ENCODE measurements around the gene KCNH2.
A peak's percentile ranks its signal among the peaks of the same experiment; 100 is the strongest.
"Not testable (repeated sequence)": the region's sequence is repeated elsewhere in the genome, so short reads cannot be mapped to it uniquely, and the experiment has no call there.

The KCNH2 gene, protein sequence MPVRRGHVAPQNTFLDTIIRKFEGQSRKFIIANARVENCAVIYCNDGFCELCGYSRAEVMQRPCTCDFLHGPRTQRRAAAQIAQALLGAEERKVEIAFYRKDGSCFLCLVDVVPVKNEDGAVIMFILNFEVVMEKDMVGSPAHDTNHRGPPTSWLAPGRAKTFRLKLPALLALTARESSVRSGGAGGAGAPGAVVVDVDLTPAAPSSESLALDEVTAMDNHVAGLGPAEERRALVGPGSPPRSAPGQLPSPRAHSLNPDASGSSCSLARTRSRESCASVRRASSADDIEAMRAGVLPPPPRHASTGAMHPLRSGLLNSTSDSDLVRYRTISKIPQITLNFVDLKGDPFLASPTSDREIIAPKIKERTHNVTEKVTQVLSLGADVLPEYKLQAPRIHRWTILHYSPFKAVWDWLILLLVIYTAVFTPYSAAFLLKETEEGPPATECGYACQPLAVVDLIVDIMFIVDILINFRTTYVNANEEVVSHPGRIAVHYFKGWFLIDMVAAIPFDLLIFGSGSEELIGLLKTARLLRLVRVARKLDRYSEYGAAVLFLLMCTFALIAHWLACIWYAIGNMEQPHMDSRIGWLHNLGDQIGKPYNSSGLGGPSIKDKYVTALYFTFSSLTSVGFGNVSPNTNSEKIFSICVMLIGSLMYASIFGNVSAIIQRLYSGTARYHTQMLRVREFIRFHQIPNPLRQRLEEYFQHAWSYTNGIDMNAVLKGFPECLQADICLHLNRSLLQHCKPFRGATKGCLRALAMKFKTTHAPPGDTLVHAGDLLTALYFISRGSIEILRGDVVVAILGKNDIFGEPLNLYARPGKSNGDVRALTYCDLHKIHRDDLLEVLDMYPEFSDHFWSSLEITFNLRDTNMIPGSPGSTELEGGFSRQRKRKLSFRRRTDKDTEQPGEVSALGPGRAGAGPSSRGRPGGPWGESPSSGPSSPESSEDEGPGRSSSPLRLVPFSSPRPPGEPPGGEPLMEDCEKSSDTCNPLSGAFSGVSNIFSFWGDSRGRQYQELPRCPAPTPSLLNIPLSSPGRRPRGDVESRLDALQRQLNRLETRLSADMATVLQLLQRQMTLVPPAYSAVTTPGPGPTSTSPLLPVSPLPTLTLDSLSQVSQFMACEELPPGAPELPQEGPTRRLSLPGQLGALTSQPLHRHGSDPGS
- 0 to 3.5 (median 0) reads per million in 17 experiments for total RNA-seq

DNA sequence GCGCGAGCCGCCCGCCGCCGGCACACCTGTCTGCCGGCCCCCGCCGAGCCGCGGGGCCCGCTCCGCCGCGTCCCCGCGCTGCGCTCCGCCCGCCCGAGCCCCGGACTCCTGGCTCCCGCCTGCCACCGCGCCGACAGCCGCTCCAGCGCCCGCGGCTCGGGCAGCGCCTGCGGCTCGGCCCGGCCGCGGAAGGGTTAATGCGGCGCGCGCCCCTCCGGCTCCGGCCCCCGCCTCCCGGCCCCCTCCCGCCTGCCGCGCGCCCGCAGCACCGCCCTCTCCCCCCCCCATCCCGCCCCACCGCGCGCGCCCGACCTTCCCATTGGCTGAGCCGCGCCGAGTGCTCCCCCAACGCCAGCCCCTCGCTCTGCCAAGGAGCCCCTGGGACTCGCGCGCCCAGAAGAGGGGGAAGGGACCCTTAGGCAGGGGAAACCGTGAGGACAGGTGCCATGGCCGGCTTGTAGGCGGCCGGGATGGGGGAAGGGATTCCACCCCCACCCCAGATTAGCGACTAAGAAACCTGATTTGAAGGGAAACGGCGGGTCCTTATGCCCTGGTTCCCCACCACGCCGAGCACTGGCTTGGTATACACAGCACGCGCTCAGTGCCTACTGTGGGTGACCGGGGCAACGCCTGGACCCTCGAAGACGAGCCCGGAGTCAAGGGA, at the start of gene KCNH2:
Gene KCNH2 (minus strand): TSS at position 196 of the 664 bp plus-strand sequence. CDS start 408 bp downstream, outside the sequence.
- DNase-seq: no peak

DNA sequence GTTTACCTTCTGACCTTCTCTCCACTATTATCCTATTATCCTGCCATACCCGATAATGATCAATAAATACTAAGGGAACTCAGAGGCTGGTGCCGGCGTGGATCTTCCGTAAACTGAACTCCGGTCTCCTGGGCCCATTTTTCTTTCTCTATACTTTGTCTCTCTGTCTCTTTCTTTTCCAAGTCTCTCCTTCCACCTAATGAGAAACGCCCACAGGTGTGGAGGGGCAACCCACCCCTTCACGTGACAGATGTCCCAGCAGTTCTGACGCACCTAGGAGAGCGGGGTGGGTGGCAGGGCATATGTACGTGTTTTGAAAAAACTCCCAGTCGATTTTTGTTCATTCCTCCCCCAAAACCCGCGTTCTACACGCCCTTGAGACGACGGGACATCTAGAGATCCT, 49.6 kb upstream of the KCNH2 start:
- not testable (repeated sequence) for DNase-seq

DNA sequence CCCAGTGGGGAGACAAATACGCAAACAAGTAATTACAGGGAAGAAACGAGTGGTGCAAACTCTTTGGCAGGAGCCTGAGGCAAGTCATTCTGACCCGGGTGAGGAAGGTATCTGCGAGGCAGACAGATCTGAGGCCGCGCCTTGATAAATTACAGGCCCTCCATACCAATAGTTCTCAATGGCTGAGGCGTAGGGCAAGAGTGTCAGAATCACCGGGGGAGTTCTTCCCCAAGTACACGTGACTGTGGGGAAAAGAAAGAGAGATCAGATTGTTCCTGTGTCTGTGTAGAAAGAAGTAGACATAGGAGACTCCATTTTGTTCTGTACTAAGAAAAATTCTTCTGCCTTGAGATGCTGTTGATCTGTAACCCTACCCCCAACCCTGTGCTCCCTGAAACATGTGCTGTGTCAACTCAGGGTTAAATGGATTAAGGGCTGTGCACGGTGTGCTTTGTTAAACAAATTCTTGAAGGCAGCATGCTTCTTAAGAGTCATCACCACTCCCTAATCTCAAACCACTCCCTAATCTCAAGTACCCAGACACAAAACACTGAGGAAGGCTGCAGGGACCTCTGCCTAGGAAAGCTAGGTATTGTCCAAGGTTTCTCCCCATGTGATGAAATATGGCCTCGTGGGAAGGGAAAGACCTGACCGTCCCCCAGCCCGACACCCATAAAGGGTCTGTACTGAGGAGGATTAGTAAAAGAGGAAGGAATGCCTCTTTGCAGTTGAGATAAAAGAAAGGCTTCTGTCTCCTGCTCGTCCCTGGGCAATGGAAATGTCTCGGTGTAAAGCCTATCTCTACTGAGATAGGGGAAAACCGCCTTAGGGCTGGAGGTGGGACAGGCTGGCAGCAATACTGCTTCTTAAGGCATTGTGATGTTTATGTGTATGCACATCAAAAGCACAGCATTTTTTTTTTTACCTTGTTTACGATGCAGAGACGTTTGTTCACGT, 48.9 kb upstream of the KCNH2 start:
- DNase-seq: not testable (repeated sequence)

DNA sequence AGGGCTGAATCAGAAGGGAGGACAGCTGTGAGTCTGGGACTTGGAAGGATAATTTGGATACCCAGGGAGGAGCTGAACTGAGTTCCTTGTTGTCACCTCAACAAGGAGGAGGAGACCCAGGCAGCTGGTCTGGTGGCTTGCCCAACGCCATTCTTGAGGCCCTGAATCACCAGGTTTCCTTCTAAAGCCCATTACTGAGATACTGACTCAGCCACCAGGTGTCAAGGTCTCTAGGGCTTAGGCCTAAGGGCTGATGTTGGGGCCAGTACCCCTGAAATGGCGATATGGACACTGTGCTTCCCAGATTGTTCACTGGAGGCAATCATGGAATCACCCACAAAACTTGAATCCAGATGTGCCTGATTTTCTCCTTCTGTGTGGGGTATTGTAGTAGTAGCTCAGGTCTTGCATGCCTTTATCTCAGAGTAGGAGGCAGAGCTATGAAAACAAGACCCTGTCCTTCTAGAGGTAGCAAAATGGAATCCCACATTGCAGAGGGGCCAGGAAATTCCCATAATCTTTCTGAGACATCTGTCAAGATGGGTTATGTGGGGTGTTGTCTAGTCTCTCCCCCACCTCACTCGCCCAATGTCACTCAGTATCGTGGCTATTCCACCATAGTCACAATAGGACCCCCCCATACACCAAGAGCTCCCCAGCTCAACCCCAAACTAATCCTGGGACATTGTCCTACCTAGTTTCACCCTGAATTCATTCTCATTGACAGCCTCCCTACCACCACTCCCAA, 48.0 kb upstream of the KCNH2 start:
- DNase-seq: no peak

DNA sequence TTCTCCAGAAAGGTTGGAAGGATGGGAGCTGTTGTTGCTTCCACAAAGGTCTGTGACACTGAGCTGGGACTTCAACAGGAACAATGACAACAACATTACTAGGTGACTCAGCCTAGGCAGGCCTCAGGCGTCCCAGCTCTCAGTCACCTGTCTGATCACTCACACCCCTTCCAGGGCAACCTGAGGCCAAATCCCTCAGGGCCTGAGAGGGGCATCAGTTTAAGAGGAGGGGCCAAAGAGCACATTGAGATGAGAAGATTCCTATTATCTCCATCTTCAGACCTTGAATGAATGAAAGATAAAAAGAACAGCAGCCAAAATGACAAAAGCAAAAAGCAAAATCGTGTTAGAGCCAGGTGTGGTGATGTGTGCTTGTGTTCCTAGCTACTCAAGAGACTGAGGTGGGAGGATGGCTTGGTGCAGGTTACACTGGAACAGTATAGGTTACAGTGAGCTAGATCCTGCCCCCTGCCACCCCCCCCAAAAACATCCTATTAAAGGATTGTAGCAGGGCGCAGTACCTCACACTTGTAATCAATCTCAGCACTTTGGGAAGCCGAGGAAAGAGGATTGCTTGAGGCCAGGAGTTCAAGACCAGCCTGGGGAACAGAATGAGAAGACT, 46.4 kb upstream of the KCNH2 start, which contains the start of gene ATG9B:
Gene ATG9B (minus strand): TSS at position 60 of the 622 bp plus-strand sequence. CDS start 71 bp downstream, outside the sequence.
- DNase-seq: no peak

DNA sequence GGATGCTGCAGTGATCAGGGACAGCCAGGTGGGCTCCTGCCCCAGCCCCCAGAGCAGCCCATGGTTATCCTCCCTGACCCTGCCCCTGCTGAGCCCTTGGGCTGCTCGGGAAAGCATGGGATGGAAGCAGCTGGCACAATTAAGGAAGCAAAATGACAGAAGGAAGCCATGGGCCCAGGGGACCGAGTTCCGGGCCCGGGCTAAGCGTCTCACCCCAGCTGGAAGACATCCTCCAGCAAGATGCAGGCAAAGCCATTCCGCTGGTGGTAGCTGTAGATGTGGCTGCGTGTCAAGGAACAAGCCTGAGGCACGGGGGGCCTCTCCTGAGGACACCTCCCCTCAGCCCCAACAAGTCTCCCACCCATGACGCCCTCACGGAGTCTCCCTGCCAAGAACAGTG, 45.1 kb upstream of the KCNH2 start:
- DNase-seq: no peak

DNA sequence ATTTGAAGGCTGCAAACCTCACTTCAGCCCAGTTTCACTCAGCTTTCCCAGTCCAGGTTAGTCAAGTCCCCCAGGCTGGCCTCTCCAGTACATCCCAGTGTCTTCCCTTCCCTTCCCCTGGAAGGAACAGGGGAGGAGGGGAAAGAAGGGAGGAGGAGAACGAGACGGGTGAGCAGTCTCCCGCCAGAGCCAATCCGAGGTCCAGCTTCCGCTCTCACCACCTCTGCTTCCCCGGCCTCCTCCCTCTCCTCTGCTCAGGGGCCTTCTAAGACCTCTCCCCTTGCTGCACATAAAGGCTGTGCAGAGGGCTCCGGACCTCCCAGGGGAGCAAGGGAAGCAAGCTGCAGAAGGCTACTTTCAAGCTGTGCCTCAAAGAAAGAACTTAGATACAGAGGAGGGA, 42.1 kb upstream of the KCNH2 start:
- DNase-seq: no peak

DNA sequence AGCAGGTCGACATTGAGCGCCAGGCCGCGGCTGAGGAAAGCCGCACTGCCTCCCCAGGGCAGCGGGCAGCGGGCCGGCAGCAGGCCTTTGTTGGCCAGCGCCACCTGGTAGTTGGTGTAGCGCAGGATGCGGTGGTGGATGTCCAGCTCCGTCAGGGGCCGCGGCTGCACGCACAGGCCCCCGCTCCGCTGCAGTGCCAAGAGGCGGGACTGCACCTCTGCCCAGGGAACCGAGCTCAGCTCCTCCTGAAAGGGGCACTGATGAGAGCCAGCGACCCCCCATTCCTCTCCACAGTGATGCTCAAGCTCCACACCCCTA, 41.0 kb upstream of the KCNH2 start:
- no peak for DNase-seq

DNA sequence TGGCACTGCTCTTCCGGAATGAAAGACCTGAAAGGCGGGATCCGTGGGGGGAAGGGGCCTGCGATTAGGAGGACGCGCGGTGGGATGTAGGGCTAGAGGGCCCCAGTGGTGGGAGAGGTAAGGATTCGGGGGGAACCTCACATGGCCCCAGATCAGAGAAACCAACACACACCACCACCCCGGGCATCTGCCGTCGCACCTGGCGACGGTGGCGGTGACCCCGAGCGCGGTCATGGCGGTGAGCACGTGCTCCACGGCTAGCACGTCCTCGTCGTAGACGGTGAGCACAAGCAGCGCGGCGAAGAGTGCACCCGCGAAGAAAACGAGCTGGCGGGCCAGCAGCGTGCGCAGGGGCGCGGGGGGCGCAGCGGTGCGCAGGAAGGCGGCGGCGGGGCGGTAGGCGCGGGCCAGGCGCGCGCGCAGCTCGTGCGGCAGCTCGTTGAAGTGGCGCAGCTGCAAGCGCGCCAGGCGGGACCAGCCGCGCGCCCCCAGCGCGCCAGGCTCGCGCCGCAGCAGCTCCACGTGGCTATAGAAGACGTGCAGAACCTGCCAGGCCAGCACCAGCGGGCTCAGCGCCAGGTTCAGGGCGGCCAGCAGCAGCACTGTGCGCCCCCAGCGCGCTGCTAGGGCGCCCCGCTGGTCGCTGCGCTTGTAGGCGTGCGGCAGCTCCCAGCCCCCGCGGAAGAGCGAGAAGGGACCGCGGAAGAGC, 40.5 kb upstream of the KCNH2 start:
- DNase-seq: peak in 1 of 4 experiments; percentile 45

DNA sequence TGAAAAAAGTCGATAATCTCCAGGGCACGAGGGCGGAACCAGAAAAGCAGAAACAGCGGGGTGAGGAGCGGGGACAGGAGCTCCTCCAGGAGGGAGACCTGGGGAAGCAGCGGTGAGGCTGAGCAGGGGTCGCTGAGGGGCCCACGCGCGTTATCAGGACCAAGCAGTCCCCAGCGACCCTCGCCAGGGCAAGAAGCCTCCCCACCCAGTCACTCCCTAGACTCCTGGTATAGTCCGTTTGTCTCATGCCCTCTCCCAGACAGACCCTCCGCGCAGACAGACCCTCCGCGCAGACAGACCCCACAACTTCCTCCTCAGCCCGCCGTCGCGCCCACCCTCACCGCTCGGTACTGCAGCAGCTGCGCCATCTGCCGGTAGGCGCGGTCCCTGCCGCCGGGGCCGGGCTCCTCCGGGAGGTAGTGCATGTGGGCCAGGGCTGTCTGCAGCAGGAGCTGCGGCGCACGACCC, 39.9 kb upstream of the KCNH2 start:
- DNase-seq: peak; percentile 49 to 83 (median 65)

DNA sequence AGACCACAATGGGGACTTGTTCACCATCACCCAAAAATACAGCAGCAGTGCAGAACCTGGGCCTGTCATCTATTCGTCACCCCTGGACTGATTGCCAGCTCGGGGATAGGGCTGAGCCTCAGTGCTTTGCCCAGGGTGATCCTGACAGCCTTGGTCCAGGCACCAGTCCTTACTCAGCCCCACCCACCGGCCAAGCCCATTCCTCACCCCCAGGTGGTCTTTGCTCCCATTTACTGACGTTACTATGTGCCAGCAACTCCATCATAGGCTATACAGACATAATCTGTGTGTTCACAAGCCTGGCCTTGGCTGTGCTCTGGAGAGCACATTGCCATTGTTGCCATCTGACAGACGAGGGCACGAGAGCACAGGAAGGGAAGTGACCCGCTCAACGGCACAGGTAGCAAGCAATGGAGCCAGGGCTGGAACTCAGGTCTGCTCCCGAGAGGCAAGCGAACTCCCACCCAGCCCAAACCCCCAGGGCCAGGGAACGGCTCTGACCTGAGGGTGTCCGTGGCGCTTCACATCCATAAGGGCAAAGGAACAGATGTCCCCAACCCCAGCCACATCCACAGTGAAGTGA, 39.3 kb upstream of the KCNH2 start:
- no peak for DNase-seq

DNA sequence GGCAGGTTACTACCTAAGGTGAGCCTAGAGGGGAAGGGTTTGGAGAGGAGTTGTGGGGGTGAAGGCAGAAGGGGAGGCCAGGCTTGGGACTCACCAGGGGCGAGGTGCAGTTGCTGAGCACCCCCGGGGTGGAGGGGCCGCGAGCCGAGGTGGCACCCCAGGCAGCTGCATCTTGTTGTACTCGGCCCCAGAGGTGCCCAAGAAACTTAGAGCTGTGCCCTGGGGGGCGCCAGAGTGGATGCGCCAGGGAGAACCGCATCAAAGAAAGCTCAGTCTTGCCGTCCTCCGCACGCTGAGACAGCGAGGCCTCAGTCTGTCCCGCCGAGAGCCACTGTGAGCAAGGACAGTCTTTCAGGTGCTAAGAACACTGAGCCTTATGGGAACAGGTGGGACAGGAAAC, 38.8 kb upstream of the KCNH2 start:
- DNase-seq: no peak

DNA sequence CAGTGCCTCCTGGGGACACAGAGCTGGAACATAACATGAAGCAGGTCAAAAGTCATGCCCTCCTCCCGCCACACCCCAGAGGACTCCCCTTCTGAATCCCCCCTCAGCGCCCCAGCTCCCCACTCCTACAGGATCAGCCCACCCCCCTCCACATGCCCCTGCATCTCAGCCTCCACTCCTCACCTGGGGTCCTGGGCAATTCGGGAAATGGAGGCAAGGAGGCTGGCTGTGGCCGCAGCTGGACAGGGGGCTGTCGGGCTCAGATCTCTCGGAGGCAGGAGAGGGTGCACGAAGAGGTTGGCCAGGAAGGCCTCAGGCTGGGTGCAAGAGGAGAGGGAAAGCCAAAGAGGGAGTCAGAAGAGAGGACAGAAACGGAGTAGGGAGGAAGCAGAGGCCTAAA, 38.4 kb upstream of the KCNH2 start:
- no peak for DNase-seq

DNA sequence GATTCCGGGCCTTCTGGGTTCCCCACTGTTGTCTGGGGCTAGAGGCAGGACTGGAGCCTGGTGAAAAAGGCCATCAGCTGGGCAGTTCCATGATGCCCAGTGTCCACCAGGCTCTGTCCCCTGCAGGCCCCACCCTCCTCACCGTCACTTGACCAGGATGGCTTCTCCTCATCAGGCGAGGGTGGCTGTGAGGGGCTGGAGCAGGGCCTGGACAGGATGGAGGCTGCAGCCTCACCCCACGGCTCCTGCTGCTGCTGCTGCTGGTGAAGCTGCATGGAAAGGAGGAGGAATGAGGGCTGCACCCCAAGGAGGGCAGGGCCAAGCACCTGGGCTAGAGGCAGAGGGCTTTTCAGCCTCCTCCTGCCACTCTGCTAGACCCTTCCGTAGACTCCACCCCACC, 37.8 kb upstream of the KCNH2 start:
- DNase-seq: no peak

DNA sequence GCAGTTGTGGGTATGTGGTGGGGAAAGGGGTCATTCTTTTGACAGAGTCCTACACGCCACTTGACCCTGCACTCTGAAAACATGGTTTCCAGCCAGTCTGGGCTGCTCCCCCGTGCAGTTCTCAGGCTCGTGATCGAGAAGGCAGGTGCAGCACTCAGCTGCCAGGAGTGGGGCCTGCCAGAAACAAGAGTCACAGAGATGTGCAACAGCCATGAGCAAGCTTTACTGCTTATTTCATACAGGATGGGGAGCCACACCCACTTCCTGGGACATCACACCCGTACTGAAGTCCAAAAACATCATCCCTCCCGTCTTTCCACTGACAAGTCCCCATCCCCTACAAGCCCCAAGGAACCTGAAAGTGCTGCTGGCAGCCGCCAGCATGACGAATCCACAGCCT, 36.8 kb upstream of the KCNH2 start:
- no peak for DNase-seq

DNA sequence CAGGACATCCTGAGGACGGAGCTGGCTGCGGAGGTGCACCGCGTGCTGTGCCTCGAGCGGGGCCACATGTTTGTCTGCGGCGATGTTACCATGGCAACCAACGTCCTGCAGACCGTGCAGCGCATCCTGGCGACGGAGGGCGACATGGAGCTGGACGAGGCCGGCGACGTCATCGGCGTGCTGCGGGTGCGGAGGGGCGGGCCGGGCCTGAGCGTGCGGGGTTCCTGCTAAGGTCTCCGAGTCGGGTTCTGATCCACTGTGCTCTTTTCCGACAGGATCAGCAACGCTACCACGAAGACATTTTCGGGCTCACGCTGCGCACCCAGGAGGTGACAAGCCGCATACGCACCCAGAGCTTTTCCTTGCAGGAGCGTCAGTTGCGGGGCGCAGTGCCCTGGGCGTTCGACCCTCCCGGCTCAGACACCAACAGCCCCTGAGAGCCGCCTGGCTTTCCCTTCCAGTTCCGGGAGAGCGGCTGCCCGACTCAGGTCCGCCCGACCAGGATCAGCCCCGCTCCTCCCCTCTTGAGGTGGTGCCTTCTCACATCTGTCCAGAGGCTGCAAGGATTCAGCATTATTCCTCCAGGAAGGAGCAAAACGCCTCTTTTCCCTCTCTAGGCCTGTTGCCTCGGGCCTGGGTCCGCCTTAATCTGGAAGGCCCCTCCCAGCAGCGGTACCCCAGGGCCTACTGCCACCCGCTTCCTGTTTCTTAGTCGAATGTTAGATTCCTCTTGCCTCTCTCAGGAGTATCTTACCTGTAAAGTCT, 35.8 kb upstream of the KCNH2 start:
- DNase-seq: peak; percentile 63 to 82 (median 76)

DNA sequence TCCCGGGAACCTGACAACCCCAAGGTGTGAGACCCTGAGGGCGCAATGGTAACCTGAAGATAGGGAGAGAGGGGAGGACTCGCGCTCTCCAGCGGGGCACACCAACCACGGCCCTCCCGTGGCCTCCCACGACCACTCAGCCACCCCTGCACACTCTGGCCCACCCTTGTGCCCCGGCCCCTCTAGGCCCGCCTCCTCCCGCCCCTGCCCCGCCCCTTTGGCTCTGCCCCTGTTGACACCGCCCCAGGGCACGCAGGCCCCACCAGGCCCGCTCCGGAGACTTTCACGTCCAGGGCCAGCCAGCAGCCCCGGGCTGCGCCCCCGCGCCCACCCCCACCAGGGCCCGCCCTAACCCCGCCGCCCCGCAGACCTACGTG, 35.2 kb upstream of the KCNH2 start:
- no peak for DNase-seq

DNA sequence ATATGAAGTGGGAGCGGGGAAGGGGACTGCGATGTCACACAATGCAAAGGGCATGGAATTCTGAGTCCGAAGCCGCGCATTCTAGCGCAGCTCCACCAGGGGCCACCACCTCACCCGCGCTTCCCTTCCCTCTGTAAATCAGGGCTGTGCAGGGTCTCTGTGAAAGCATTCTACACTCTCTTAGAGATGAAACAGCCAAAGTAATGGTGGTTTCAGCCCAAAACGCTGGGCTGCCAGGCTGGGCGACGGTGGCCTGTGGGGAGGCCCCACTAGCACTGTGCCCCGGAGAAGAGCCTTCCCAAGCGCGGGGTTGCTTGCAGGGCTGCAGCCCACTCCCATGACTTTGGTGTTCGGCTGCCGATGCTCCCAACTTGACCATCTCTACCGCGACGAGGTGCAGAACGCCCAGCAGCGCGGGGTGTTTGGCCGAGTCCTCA, 34.8 kb upstream of the KCNH2 start:
- DNase-seq: peak in 3 of 4 experiments; percentile 47 to 68 (median 57)
